A549 treated with AZD9567 at 1 μM for 4 hours (cell line): ENCODE measurements around the gene AP5B1. TPM values are rescaled to one million over a fixed set of nuclear protein-coding genes. Genes with fewer than 3 reads are reported as not detected.

Source experiments
- total RNA-seq: library from RNA; stranded (reverse); fragments of 200-300 nt; extraction: Qiagen RNA extraction; gene quantifications from 5 replicates; pipeline ENCODE4 v1.2.3, GENCODE V29; 2022; ENCODE audit not compliant: insufficient read depth

Gene AP5B1
- 6.6 to 12.9 TPM (median 11.5 TPM) in 5 replicates for total RNA-seq

GRCh38 chr11:65780770-65781151 is at the start of gene AP5B1:
AP5B1 (minus strand) TSS chr11:65780976; CDS start chr11:65780591, 385 bp downstream.

GRCh38 chr11:65786786-65787636 is 6.2 kb upstream of the AP5B1 start, which contains the start of gene OVOL1:
OVOL1 (plus strand) TSS chr11:65787063; CDS start chr11:65787374, 311 bp downstream.

Other genes with a start within 250 kb of the AP5B1 start
- gene LTBP3, start 222.6 kb downstream of the AP5B1 start, total RNA-seq, result 65.1 to 117 TPM (median 101 TPM) in 5 replicates
- gene ZNRD2, start 210.5 kb downstream of the AP5B1 start, total RNA-seq, result 69.5 to 80.8 TPM (median 77.9 TPM) in 5 replicates
- 20.8 to 56.1 TPM (median 50.0 TPM) in 5 replicates for gene FAM89B, start 208.4 kb downstream of the AP5B1 start, total RNA-seq
- gene EHBP1L1, start 204.9 kb downstream of the AP5B1 start, total RNA-seq, result 22.6 to 35.1 TPM (median 32.7 TPM) in 5 replicates
- 0.26 to 1.4 TPM (median 0.77 TPM) in 4 of 5 replicates, not detected in the other for gene KCNK7, start 185.2 kb downstream of the AP5B1 start, total RNA-seq
- 44.0 to 49.5 TPM (median 47.5 TPM) in 5 replicates for gene MAP3K11, start 166.8 kb downstream of the AP5B1 start, total RNA-seq
- 25.3 to 38.8 TPM (median 37.9 TPM) in 5 replicates for gene PCNX3, start 165.2 kb downstream of the AP5B1 start, total RNA-seq
- 11.1 to 21.7 TPM (median 18.4 TPM) in 5 replicates for gene SIPA1, start 142.9 kb downstream of the AP5B1 start, total RNA-seq
- 52.1 to 79.3 TPM (median 74.8 TPM) in 5 replicates for gene RELA, start 118.1 kb downstream of the AP5B1 start, total RNA-seq
- gene KAT5, start 68.7 kb downstream of the AP5B1 start, total RNA-seq, result 31.3 to 46.9 TPM (median 45.7 TPM) in 5 replicates
- 26.8 to 55.4 TPM (median 52.8 TPM) in 5 replicates for gene RNASEH2C, start 60.2 kb downstream of the AP5B1 start, total RNA-seq
- 0.05 to 0.09 TPM (median 0.09 TPM) in 4 of 5 replicates, not detected in the other for gene OVOL1, start 6.1 kb upstream of the AP5B1 start, total RNA-seq
- gene SNX32, start 53.0 kb upstream of the AP5B1 start, total RNA-seq, result 0.08 to 0.10 TPM (median 0.10 TPM) in 3 of 5 replicates, not detected in the others
- gene CFL1, start 77.2 kb upstream of the AP5B1 start, total RNA-seq, result 2,195 to 2,429 TPM (median 2,317 TPM) in 5 replicates
- gene MUS81, start 79.5 kb upstream of the AP5B1 start, total RNA-seq, result 18.2 to 33.2 TPM (median 29.7 TPM) in 5 replicates
- gene EFEMP2, start 91.8 kb upstream of the AP5B1 start, total RNA-seq, result 0.54 to 1.7 TPM (median 1.3 TPM) in 4 of 5 replicates, not detected in the other
- gene CTSW, start 98.9 kb upstream of the AP5B1 start, total RNA-seq, result 0.09 TPM in 3 of 5 replicates, not detected in the others
- 84.8 to 112 TPM (median 86.9 TPM) in 5 replicates for gene FIBP, start 107.5 kb upstream of the AP5B1 start, total RNA-seq
- 28.3 to 53.4 TPM (median 46.1 TPM) in 5 replicates for gene CCDC85B, start 109.7 kb upstream of the AP5B1 start, total RNA-seq
- gene FOSL1, start 119.4 kb upstream of the AP5B1 start, total RNA-seq, result 119 to 205 TPM (median 139 TPM) in 5 replicates
- 34.9 to 51.5 TPM (median 45.0 TPM) in 5 replicates for gene C11orf68, start 138.1 kb upstream of the AP5B1 start, total RNA-seq
- gene DRAP1, start 138.4 kb upstream of the AP5B1 start, total RNA-seq, result 129 to 249 TPM (median 206 TPM) in 5 replicates
- 0.25 TPM in 1 of 5 replicates, not detected in the others for gene TSGA10IP, start 164.5 kb upstream of the AP5B1 start, total RNA-seq
- 45.1 to 62.7 TPM (median 60.4 TPM) in 5 replicates for gene SART1, start 180.8 kb upstream of the AP5B1 start, total RNA-seq
- gene EIF1AD, start 221.2 kb upstream of the AP5B1 start, total RNA-seq, result 38.4 to 48.6 TPM (median 42.4 TPM) in 5 replicates
- gene BANF1, start 221.5 kb upstream of the AP5B1 start, total RNA-seq, result 271 to 480 TPM (median 473 TPM) in 5 replicates
- gene CST6, start 231.0 kb upstream of the AP5B1 start, total RNA-seq, result not detected in 5 replicates
- 0.71 to 1.2 TPM (median 1.1 TPM) in 4 of 5 replicates, not detected in the other for gene CATSPER1, start 245.5 kb upstream of the AP5B1 start, total RNA-seq